Measurements from ENCODE around the gene LUC7L2.
"Not testable (repeated sequence)": the region's sequence is repeated elsewhere in the genome, so short reads cannot be mapped to it uniquely, and the experiment has no call there.

The LUC7L2 gene

GRCh38 chr7:139452958-139453672 is 93.4 kb downstream of the LUC7L2 start:
- DNase-seq: no peak

- DNase-seq: no peak
These were observed 94.1 kb downstream of the LUC7L2 start for GRCh38 chr7:139453673-139454321.

GRCh38 chr7:139455789-139456188 is 96.1 kb downstream of the LUC7L2 start:
- DNase-seq: no peak

DNA sequence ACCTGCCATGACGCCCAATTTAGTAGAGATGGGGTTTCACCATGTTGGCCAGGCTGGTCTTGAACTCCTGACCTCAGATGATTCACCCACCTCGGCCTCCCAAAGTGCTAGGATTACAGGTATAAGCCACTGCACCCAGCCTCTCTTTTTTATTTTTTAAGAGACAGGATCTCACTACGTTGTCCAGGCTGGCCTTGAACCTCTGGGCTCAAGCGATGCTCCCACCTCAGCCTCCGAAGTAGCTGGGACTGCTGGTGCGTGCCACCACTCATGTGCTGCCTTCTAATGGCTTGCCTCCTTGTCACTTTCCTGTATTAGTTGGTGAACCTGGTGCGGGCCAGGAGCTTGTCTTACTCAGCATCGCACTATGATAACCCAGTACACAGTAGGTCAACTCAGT is 96.8 kb downstream of the LUC7L2 start:
- DNase-seq: no peak

DNA sequence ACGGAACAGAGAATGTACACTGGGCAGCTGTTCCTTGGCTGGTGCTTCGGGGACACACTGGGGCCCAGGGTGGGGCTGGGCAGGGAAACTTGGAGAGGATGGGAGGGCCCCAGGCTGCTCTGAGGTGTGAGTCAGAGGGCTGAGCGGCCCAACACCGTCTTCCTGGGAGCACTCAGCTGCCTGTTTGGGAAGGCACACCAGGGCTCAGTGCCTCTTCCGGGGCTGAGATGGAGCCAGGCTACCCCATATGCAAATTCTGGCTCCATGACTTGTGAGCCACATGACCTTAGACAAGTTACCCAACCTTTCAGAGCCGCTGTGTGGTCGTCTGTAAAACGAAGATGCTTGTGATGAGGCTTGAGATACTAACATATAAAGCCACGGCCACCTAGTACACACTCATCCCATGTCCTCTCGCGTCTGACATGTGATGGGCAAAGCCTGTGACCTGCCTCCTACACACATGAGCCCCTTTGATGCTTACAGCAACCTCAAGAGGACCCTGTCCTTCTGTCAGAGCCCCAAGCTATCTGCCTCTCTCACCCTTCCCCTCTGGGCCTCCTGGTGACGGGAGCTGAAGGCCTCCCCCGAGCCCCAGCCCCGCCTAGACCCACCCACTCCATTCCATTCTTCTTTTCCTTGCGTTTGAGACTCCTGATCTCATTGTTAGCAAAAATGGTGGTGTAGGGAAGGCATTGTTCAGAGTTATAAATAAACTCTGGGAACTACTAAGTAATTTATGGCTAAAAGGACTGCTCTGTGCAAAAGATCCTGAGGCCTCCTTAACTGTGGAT is 97.7 kb downstream of the LUC7L2 start:
- no peak for DNase-seq

- not testable (repeated sequence) for DNase-seq
These were observed 103.7 kb downstream of the LUC7L2 start for GRCh38 chr7:139463421-139463820.

DNA sequence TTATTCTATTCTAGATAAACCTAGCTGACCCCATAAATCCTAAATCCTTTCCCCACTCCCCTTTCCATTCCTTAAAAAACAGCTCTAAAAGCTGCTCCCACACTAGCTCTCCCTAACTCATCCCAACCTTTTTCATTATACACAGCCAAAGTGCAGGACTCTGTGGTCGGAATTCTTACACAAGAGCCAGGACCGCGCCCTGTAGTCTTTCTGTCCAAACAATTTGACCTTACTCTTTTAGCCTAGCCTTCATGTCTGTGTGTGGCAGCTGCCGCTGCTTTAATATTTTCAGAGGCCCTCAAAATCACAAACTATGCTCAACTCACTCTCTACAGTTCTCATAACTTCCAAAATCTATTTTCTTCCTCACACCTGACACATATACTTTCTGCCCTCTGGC is 104.8 kb downstream of the LUC7L2 start:
- not testable (repeated sequence) for DNase-seq

DNA sequence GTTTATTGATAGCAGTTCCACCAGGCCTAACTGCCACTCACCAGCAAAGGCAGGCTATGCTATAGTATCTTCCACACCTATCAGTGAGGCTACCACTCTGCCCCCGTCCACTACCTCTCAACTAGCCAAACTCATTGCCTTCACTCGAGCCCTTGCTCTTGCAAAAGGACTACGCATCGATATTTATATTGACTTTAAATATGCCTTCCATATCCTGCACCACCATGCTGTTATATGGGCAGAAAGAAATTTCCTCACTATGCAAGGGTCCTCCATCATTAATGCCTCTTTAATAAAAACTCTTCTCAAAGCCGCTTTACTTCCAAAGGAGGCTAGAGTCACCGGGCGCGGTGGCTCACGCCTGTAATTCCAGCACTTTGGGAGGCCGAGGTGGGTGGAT is 105.4 kb downstream of the LUC7L2 start:
- not testable (repeated sequence) for DNase-seq

DNA sequence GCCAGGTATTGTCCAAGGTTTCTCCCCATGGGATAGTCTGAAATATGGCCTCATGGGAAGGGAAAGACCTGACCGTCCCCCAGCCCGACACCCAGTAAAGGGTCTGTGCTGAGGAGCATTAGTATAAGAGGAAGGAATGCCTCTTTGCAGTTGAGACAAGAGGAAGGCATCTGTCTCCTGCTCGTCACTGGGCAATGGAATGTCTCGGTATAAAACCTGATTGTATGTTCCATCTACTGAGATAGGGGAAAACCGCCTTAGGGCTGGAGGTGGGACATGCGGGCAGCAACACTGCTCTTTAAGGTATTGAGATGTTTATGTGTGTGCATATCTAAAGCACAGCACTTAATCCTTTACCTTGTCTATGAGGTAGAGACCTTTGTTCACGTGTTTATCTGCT is 108.0 kb downstream of the LUC7L2 start:
- DNase-seq: not testable (repeated sequence)

DNA sequence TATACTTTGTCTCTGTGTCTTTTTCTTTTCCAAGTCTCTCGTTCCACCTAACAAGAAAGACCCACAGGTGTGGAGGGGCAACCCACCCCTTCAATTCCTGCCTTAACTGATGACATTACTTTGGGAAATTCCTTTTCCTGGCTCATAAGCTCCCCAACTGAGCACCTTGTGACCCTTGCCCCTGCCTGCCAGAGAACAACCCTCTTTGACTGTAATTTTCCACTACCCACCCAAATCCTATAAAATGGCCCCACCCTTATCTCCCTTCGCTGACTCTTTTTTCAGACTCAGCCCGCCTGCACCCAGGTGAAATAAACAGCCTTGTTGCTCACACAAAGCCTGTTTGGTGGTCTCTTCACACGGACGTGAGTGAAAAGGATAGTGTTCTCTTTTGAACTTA is 108.6 kb downstream of the LUC7L2 start:
- not testable (repeated sequence) for DNase-seq

DNA sequence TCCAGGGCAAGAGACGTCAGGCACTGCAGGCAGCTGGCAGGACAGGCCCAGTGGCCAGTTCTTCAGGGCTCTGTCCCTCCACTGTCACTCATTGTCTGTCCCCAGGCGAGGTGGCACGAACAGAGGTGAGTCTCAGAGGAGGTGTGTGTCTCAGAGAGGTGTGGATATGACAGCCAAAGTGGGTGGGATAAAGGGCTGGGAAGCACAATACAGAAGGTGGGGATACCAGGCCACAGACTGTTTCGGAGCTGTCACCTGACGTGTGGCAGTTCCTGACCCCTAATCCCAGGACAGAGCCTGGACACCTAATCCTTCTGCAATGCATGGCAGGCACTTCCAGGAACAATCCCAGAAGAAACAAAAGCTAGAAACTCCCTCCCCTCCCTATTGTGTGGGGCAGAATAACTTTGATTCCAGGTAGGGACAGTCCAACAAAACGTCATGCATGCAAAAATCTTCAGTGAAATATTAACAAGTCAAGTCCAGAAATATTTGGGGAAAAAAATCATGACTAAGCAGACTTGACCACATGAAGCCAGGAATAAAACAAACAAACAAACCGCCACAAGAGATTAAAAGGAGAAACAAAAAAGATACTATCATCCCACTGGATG is 112.2 kb downstream of the LUC7L2 start:
- no peak for DNase-seq

Data from NCI-H187 treated with DMSO at 0.1 percent for 48 hours (cell line).